ENCODE data around the gene IFNGR2.

IFNGR2 gene

DNA sequence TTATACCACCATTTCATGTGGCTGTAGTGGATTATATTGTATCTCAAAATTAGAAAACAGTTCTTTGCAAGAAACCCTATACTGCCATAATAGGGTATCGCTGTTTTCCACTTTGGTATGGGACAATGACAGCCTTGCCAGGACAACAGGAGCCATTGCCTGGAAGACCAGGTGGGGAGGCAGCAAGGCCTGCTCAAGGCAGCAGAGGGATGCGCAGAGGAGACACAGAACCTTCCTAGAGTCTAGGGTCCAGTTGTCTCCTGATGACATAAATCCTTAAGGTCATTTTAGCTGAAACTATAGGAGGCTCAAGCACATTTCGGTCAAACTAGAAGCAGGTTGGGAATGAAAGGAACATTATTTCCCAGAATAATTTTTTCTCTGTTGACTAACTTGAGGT lies 27.6 kb downstream of the IFNGR2 start:
- no peaks in the 10 kb centered on the region for H3K9me3 Mint-ChIP-seq
- no peak overlapping the region for H3K27ac Mint-ChIP-seq
- peaks cover 60% of the 10 kb centered on the region for H3K36me3 Mint-ChIP-seq (ENCODE audit: low read depth)
- H3K27me3 Mint-ChIP-seq (ENCODE audit: low read depth, poor library complexity): no peaks in the 10 kb centered on the region
- H3K4me3 Mint-ChIP-seq: no peak overlapping the region
- no peak for DNase-seq
- H3K4me1 Mint-ChIP-seq: no peaks in the 10 kb centered on the region
- TF ChIP-seq, protein P1, sequence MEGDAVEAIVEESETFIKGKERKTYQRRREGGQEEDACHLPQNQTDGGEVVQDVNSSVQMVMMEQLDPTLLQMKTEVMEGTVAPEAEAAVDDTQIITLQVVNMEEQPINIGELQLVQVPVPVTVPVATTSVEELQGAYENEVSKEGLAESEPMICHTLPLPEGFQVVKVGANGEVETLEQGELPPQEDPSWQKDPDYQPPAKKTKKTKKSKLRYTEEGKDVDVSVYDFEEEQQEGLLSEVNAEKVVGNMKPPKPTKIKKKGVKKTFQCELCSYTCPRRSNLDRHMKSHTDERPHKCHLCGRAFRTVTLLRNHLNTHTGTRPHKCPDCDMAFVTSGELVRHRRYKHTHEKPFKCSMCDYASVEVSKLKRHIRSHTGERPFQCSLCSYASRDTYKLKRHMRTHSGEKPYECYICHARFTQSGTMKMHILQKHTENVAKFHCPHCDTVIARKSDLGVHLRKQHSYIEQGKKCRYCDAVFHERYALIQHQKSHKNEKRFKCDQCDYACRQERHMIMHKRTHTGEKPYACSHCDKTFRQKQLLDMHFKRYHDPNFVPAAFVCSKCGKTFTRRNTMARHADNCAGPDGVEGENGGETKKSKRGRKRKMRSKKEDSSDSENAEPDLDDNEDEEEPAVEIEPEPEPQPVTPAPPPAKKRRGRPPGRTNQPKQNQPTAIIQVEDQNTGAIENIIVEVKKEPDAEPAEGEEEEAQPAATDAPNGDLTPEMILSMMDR (IDR thresholded peaks at IDR 0.05): no peak

DNA sequence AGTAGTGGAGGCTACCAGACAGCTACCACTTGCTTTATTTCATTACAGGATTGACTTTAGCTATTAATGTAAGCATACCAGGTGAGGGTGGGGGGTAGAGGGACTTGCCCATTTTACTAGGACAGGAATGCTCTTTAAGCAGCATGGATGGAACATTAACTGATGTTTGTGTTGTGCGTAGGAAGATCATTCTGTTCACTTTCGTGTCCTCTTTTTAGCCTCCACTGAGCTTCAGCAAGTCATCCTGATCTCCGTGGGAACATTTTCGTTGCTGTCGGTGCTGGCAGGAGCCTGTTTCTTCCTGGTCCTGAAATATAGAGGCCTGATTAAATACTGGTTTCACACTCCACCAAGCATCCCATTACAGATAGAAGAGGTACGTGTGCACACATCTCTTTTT lies 29.3 kb downstream of the IFNGR2 start:
- H3K4me3 Mint-ChIP-seq: no peak overlapping the region
- H3K9me3 Mint-ChIP-seq: no peaks in the 10 kb centered on the region
- H3K4me1 Mint-ChIP-seq: no peaks in the 10 kb centered on the region
- H3K27ac Mint-ChIP-seq: peak overlapping the region; percentile 45
- DNase-seq: no peak
- H3K27me3 Mint-ChIP-seq (ENCODE audit: low read depth, poor library complexity): no peaks in the 10 kb centered on the region
- peaks cover 64% of the 10 kb centered on the region for H3K36me3 Mint-ChIP-seq (ENCODE audit: low read depth)
- TF ChIP-seq, protein P1 (IDR thresholded peaks at IDR 0.05): no peak

DNA sequence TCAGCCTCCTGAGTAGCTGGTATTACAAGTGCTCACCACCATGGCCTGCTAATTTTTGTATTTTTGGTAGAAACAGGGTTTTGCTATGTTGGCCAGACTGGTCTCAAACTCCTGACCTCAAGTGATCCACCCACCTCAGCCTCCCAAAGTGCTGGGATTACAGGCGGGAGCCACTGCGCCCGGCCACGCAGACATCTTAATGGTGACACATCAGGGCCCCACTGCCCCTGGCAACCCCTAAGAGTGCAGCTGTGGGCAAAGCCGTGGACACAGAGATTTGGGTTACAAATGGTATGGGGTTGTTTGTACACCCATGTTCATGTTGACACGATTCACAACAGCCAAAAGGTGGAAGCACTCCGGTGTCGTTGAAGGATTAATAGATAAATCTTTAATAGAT lies 29.8 kb downstream of the IFNGR2 start:
- DNase-seq: no peak
- H3K36me3 Mint-ChIP-seq (ENCODE audit: low read depth): peaks cover 68% of the 10 kb centered on the region
- H3K4me3 Mint-ChIP-seq: no peak overlapping the region
- TF ChIP-seq, protein P1 (IDR thresholded peaks at IDR 0.05): no peak
- H3K4me1 Mint-ChIP-seq: no peaks in the 10 kb centered on the region
- H3K27ac Mint-ChIP-seq: no peak overlapping the region
- no peaks in the 10 kb centered on the region for H3K27me3 Mint-ChIP-seq (ENCODE audit: low read depth, poor library complexity)
- H3K9me3 Mint-ChIP-seq: no peaks in the 10 kb centered on the region

DNA sequence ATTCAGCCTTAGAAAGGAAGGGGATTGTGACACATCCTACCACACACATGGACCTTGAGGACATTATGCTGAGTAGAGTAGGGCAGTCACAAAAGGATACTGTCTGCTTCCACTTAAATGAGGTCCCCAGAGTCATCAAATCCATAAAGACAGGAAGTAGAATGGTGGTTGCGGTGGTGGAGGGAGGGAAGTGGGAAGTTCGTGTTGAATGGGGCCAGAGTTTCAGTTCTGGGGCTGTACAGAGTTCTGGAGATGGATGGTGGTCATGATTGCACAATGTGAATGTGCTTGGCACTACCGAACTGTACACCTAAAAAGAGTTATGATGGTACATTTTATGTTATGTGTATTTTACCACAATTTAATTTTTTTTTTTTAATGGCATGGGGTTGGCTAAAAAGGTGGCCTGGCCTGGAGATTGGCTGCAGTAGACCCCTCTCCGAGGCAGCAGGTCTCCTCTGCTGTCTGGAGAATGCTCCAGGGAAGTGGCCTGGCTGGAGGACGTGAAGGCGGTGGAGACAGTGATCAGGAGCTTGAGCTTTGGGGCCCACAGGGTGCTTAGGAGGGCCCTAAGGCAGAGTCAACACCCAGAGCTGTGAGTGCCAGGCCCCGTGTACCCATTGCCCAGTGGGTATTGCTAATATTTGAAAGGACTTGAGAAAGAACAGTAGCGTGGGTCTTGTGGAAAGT lies 30.4 kb downstream of the IFNGR2 start:
- Mint-ChIP-seq H3K36me3 (ENCODE audit: low read depth) (peaks cover 70% of the 10 kb centered on the region), H3K27ac (peak overlapping the region; percentile 42), H3K4me1 (no peaks in the 10 kb centered on the region), H3K4me3 (no peak overlapping the region), H3K9me3 (no peaks in the 10 kb centered on the region), H3K27me3 (ENCODE audit: low read depth, poor library complexity) (no peaks in the 10 kb centered on the region)
- TF ChIP-seq, protein P1 (IDR thresholded peaks at IDR 0.05): no peak
- no peak for DNase-seq

DNA sequence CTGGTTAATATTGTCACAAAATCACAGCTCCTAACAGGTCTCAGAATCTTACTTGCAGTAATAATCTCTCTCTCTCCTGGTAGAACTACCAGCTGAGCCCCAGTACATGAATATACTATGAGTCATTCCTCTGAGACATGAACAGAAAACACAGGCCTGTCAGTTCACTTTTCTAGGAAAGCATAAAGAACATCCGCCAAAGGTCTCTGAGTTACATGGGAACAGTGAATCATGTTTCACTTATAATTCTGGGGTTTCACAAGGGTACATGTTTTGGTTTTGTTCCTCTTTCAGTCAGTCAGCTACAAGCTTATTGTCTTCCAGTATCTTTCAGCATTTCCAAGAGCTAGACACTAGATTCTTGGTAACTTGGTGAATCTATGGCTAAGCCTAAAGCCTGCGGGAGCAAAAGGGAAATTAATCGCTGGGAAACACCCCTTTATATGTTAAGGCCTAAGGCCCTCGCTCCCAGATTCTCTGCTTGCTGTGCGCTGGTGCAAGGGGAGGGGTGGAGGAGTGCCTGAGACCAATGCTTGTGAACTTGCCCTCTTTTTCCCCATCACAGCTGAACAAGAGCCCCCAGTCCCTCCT lies 31.7 kb downstream of the IFNGR2 start:
- peaks cover 66% of the 10 kb centered on the region for H3K36me3 Mint-ChIP-seq (ENCODE audit: low read depth)
- DNase-seq: no peak
- no peaks in the 10 kb centered on the region for H3K4me1 Mint-ChIP-seq
- H3K27ac Mint-ChIP-seq: peak overlapping the region; percentile 81
- no peaks in the 10 kb centered on the region for H3K27me3 Mint-ChIP-seq (ENCODE audit: low read depth, poor library complexity)
- TF ChIP-seq, protein P1 (IDR thresholded peaks at IDR 0.05): no peak
- H3K9me3 Mint-ChIP-seq: no peaks in the 10 kb centered on the region
- H3K4me3 Mint-ChIP-seq: no peak overlapping the region

DNA sequence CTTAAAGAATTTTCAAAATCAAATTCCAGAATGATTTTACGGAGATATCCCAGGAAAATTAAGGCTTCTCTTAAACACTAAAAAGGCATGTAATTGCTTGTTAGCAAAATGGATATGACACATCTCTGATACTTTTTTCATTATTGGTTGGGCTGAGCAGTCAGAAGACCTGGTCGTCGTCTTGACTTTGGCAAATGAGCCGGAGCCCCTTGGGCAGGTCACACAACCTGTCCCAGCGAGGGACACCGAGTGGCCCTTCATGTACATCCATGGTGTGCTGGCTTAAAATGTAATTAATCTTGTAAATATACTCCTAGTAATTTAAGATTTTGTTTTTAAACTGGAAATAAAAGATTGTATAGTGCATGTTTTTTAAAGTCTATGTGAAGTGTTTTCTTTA lies 33.9 kb downstream of the IFNGR2 start:
- Mint-ChIP-seq H3K9me3 (no peaks in the 10 kb centered on the region), H3K4me3 (no peak overlapping the region), H3K36me3 (ENCODE audit: low read depth) (peaks cover 53% of the 10 kb centered on the region), H3K4me1 (peaks cover 10% of the 10 kb centered on the region), H3K27ac (no peak overlapping the region), H3K27me3 (ENCODE audit: low read depth, poor library complexity) (no peaks in the 10 kb centered on the region)
- TF ChIP-seq, protein P1 (IDR thresholded peaks at IDR 0.05): no peak
- no peak for DNase-seq

All from nephron progenitor cell (in vitro differentiated cells).